ENCODE measurements around the gene SOX18.

SOX18 gene

GRCh38 chr20:64035066-64035932, 14.1 kb downstream of the SOX18 start:
- no peak for TF ChIP-seq POLR2A (IDR thresholded peaks at IDR 0.05; ENCODE audit: extremely low read depth, insufficient read length)
- TF ChIP-seq, protein P1, sequence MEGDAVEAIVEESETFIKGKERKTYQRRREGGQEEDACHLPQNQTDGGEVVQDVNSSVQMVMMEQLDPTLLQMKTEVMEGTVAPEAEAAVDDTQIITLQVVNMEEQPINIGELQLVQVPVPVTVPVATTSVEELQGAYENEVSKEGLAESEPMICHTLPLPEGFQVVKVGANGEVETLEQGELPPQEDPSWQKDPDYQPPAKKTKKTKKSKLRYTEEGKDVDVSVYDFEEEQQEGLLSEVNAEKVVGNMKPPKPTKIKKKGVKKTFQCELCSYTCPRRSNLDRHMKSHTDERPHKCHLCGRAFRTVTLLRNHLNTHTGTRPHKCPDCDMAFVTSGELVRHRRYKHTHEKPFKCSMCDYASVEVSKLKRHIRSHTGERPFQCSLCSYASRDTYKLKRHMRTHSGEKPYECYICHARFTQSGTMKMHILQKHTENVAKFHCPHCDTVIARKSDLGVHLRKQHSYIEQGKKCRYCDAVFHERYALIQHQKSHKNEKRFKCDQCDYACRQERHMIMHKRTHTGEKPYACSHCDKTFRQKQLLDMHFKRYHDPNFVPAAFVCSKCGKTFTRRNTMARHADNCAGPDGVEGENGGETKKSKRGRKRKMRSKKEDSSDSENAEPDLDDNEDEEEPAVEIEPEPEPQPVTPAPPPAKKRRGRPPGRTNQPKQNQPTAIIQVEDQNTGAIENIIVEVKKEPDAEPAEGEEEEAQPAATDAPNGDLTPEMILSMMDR (IDR thresholded peaks at IDR 0.05; ENCODE audit: low read depth, low read length) = no peak
- no peak for TF ChIP-seq MAX (IDR thresholded peaks at IDR 0.05; ENCODE audit: low read depth, low read length)
- no peak for TF ChIP-seq MYC (IDR thresholded peaks at IDR 0.05; ENCODE audit: low read depth, low read length)
- H3K4me3 ChIP-seq (ENCODE audit: low read depth, low read length) = no peak overlapping the region
- no peak for DNase-seq (ENCODE audit: low read depth)

- H3K4me3 ChIP-seq (ENCODE audit: low read depth, low read length) = no peak overlapping the region
- DNase-seq (ENCODE audit: low read depth) = no peak
- TF ChIP-seq POLR2A (IDR thresholded peaks at IDR 0.05; ENCODE audit: extremely low read depth, insufficient read length) (no peak), MYC (IDR thresholded peaks at IDR 0.05; ENCODE audit: low read depth, low read length) (no peak), MAX (IDR thresholded peaks at IDR 0.05; ENCODE audit: low read depth, low read length) (no peak)
- TF ChIP-seq, protein P1 (IDR thresholded peaks at IDR 0.05; ENCODE audit: low read depth, low read length) = no peak
These were observed 15.4 kb downstream of the SOX18 start for GRCh38 chr20:64033981-64034493.

- H3K4me3 ChIP-seq (ENCODE audit: low read depth, low read length) = no peak overlapping the region
- TF ChIP-seq, protein P1 (IDR thresholded peaks at IDR 0.05; ENCODE audit: low read depth, low read length) = no peak
- TF ChIP-seq MYC (IDR thresholded peaks at IDR 0.05; ENCODE audit: low read depth, low read length) = no peak
- no peak for TF ChIP-seq MAX (IDR thresholded peaks at IDR 0.05; ENCODE audit: low read depth, low read length)
- no peak for TF ChIP-seq POLR2A (IDR thresholded peaks at IDR 0.05; ENCODE audit: extremely low read depth, insufficient read length)
- DNase-seq (ENCODE audit: low read depth) = no peak
These were observed 16.5 kb downstream of the SOX18 start for GRCh38 chr20:64032706-64033624.

DNA sequence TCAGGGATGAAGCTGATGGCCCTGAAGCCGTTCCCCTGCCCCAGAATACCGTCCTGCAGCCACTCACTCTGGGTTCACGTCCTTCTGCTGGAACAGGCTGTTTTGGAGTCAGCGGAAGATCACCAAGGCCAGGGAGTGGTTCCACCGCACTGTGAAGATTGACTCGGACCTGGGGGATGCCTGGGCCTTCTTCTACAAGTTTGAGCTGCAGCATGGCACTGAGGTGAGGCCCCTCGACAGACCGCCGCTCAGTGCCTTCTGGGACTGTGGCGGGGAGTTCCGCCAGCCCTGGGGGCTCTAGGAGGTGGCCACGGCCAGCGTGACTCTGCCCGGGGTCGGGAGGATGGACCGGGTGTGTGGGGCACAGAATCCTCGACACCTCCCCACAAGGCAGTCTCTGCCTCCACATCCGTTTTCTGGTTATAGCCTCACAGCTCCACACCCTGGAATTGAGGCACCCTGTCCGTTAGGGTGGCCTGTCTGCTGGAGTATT, 17.6 kb downstream of the SOX18 start:
- DNase-seq (ENCODE audit: low read depth) = no peak
- TF ChIP-seq, protein P1 (IDR thresholded peaks at IDR 0.05; ENCODE audit: low read depth, low read length) = no peak
- TF ChIP-seq MYC (IDR thresholded peaks at IDR 0.05; ENCODE audit: low read depth, low read length) (no peak), POLR2A (IDR thresholded peaks at IDR 0.05; ENCODE audit: extremely low read depth, insufficient read length) (no peak)
- H3K4me3 ChIP-seq (ENCODE audit: low read depth, low read length) = no peak overlapping the region

DNA sequence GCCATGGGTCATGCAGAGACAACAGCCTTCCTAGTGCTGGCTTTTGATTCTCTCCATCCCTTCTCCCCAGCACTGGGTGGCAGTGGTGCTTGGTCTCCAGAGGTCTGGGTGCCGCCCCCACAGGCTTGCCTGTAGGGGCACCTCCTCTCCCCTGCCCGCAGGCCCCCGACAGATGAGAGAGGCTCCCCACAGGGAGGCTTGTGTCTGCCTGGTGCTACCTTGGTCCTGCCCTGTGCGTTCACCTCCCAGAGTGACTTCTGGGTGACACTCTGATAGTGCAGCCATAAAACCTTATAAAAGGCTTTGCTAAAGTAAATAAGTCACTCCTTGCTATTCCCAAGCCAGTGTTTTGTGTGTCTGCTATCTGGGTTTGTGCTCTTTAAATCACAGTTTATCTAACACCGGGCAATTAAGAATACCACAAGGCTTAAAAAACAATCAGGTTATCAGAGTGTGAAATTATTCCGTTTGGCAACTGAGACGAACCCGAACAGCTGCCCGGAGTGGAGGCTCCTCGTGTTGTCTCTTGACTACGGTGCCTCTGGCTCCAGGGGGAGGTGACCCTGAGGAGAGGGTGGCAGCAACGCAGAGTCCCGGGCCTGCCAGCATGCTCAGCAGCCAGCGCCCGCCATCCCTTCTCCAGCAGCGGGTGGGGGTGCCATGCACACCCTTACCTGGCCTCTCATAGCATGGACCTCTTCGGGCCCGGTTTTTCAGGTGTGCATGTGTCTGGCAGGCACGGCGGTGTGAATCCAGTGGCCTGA, 18.9 kb downstream of the SOX18 start:
- TF ChIP-seq MYC (IDR thresholded peaks at IDR 0.05; ENCODE audit: low read depth, low read length) = no peak
- no peak for TF ChIP-seq MAX (IDR thresholded peaks at IDR 0.05; ENCODE audit: low read depth, low read length)
- no peak for TF ChIP-seq POLR2A (IDR thresholded peaks at IDR 0.05; ENCODE audit: extremely low read depth, insufficient read length)
- TF ChIP-seq, protein P1 (IDR thresholded peaks at IDR 0.05; ENCODE audit: low read depth, low read length) = no peak
- DNase-seq (ENCODE audit: low read depth) = no peak
- H3K4me3 ChIP-seq (ENCODE audit: low read depth, low read length) = no peak overlapping the region
